RWPE1 (cell line): ENCODE measurements around the gene SOX13.

ENCODE experiments used
- CTCF ChIA-PET: fragments of 350-600 bp; sonication (Branson Sonifier 250); formaldehyde crosslinking; extraction: SDS; loops from one replicate; lab custom pipeline; 2021; lab: Yijun Ruan, JAX
- POLR2A ChIA-PET: fragments of 400-600 bp; formaldehyde crosslinking; extraction: SDS; loops from one replicate; lab custom pipeline; 2020; ENCODE audit warnings: antibody characterized with exemption; ENCODE audit not compliant: low non-redundant PET; lab: Yijun Ruan, JAX
- DNase-seq: peaks from one replicate; pipeline ENCODE4 v3.0.0; 2012; ENCODE audit warnings: low spot score
- H3K27ac ChIP-seq: fragments of 450-650 bp; 2 replicates; pipeline ENCODE4 v1.5.1; 2017
- CTCF ChIP-seq: fragments of 450-650 bp; conservative IDR thresholded peaks from 2 replicates; pipeline ENCODE4 v1.5.1; 2017; ENCODE audit warnings: low read depth, mild to moderate bottlenecking

SOX13 gene

GRCh38 chr1:204126386-204126785 is 53.5 kb downstream of the SOX13 start:
- CTCF ChIA-PET: interaction anchor here (0.5 to 5.5 kb wide), 5 partner anchors 52 to 1027 kb away, joined by 3 to 163 read pairs (median 4); partner anchors contain the start of gene SOX13
- POLR2A ChIA-PET: no interaction called here
- no peak for TF ChIP-seq CTCF
- H3K27ac ChIP-seq: peak overlapping the region; percentile 39
- no peak for DNase-seq

GRCh38 chr1:204126956-204127355 is 54.0 kb downstream of the SOX13 start:
- H3K27ac ChIP-seq: peak overlapping the region; percentile 39
- POLR2A ChIA-PET: no interaction called here
- CTCF ChIA-PET: interaction anchor here (0.5 to 5.5 kb wide), 11 partner anchors 11 to 1001 kb away, joined by 3 to 163 read pairs (median 7); partner anchors contain the start of gene SOX13
- DNase-seq: no peak
- no peak for TF ChIP-seq CTCF

- peak; percentile 93 for DNase-seq
- CTCF ChIA-PET: interaction anchor here (0.6 to 5.5 kb wide), 34 partner anchors 9 to 329 kb away, joined by 3 to 163 read pairs (median 5); partner anchors contain the start of genes SNRPE and SOX13
- H3K27ac ChIP-seq: peak overlapping the region; percentile 50
- POLR2A ChIA-PET: interaction anchor here (0.6 to 0.8 kb wide), 2 partner anchors 256 to 308 kb away, joined by 3 read pairs; no protein-coding TSS in a partner anchor
- TF ChIP-seq CTCF: peak; percentile 97
These were observed 54.8 kb downstream of the SOX13 start for GRCh38 chr1:204127597-204128242.

- POLR2A ChIA-PET: no interaction called here
- CTCF ChIA-PET: interaction anchor here (0.5 to 5.5 kb wide), 25 partner anchors 8 to 291 kb away, joined by 3 to 163 read pairs (median 7); partner anchors contain the start of genes SNRPE and SOX13
- no peak for DNase-seq
These were observed 55.6 kb downstream of the SOX13 start for GRCh38 chr1:204128464-204128963.

GRCh38 chr1:204128964-204129896 is 56.3 kb downstream of the SOX13 start:
- ChIA-PET CTCF (interaction anchor here (0.5 to 5.5 kb wide), 42 partner anchors 9 to 1044 kb away, joined by 3 to 163 read pairs (median 4); partner anchors contain the start of genes SNRPE and SOX13), POLR2A (interaction anchor here (0.6 kb wide), 1 partner anchor 209 kb away, joined by 6 read pairs; no protein-coding TSS in a partner anchor)
- peak; percentile 71 for DNase-seq
- TF ChIP-seq CTCF: peak; percentile 75
- H3K27ac ChIP-seq: peak overlapping the region; percentile 89

More at GRCh38 chr1:204128464-204128963, 55.6 kb downstream of the SOX13 start:
- H3K27ac ChIP-seq: peak overlapping the region; percentile 89
- TF ChIP-seq CTCF: no peak
